Left lung (tissue), 10 donors: ENCODE results near the gene KIF26B. TPM values are rescaled to one million over a fixed set of nuclear protein-coding genes. Genes with fewer than 3 reads are reported as not detected.

Experiments used
- ATAC-seq: fragments of 200-7000 bp; cut with Tn5 transposase; one replicate; pipeline ENCODE4 v1.9.1; 2020; ENCODE audit warnings: moderate library complexity
- DNase-seq, 4 donors: peaks; one replicate each; pipeline ENCODE4 v3.0.0-alpha.2; 2013 to 2020
- H3K27ac ChIP-seq, 2 donors: fragments of 200-600 bp; sonication (generic) in 1 of 2; one replicate each; pipeline versions ENCODE4 v1.5.0 to v1.8.0; 2020 to 2021
- H3K27me3 ChIP-seq, 2 donors: fragments of 200-600 bp; sonication (generic) in 1 of 2; one replicate each; pipeline versions ENCODE4 v1.5.0 to v1.8.0; 2020 to 2021
- H3K36me3 ChIP-seq, 2 donors: fragments of 200-600 bp; sonication (generic) in 1 of 2; one replicate each; pipeline versions ENCODE4 v1.5.0 to v1.8.0; 2020 to 2021
- H3K4me1 ChIP-seq, 2 donors: fragments of 200-600 bp; one replicate each; pipeline ENCODE4 v1.8.0; 2021
- H3K4me3 ChIP-seq, 2 donors: fragments of 200-600 bp; sonication (generic) in 1 of 2; one replicate each; pipeline versions ENCODE4 v1.5.0 to v1.8.0; 2020 to 2021; ENCODE audit warnings: mild to moderate bottlenecking in 1 of 2
- H3K9me3 ChIP-seq, 2 donors: fragments of 200-600 bp; sonication (generic) in 1 of 2; one replicate each; pipeline versions ENCODE4 v1.5.0 to v1.8.0; 2020 to 2021
- CTCF ChIP-seq, 2 donors: fragments of 200-600 bp; sonication (generic) in 1 of 2; IDR thresholded peaks; one replicate each; pipeline versions ENCODE4 v1.5.0 to v1.8.0; 2021; ENCODE audit warnings: antibody characterized with exemption in 2 of 2
- intact Hi-C, 2 donors: fragments of 100-400 bp; cut with DNase I; formaldehyde crosslinking; loops; one replicate each; pipeline versions ENCODE4 v1.11.2 to v1.14.2; 2022
- polyA plus RNA-seq, 6 donors: library from polyadenylated mRNA; unstranded; fragments of 120-200 nt; gene quantifications; one replicate each; pipeline ENCODE4 v1.2.1, GENCODE V29; 2013; ENCODE audit not compliant: insufficient read length in 6 of 6
- total RNA-seq, 2 donors: library from RNA; stranded (reverse); fragmentation: NEBNext Ultra II Directional; extraction: Animal tissue kit (Norgen Biotek cat#: 25700); gene quantifications; one replicate each; pipeline ENCODE4 v1.2.1, GENCODE V29; 2021
- donor health status: DM: no; HTN: yes; CAD: no.
- donor health status: DM: no; HTN: no; CAD: no.

KIF26B gene
- total and polyA plus RNA-seq, 8 donors: 3.9 to 28.3 (median 6.5) TPM

- Histone ChIP-seq H3K36me3 (no peaks in the 10 kb centered on the region), H3K4me1 (no peaks in the 10 kb centered on the region), H3K4me3 (no peak overlapping the region), H3K9me3 (no peaks in the 10 kb centered on the region), H3K27me3 (no peaks in the 10 kb centered on the region), H3K27ac (no peak overlapping the region)
- DNase-seq (no peak), ATAC-seq (no peak)
- TF ChIP-seq CTCF (IDR thresholded peaks at IDR 0.05): no peak
- intact Hi-C loops: no loop called here
Measured at GRCh38 chr1:245621589-245621988, 466.8 kb downstream of the KIF26B start.

- no peaks in the 10 kb centered on the region for H3K36me3 ChIP-seq
- no peaks in the 10 kb centered on the region for H3K4me1 ChIP-seq
- no peak for TF ChIP-seq CTCF (IDR thresholded peaks at IDR 0.05)
- no peaks in the 10 kb centered on the region for H3K27me3 ChIP-seq
- no peak overlapping the region for H3K4me3 ChIP-seq
- ATAC-seq (no peak), DNase-seq (no peak)
- intact Hi-C loops: no loop called here
- H3K9me3 ChIP-seq: no peaks in the 10 kb centered on the region
- H3K27ac ChIP-seq: no peak overlapping the region
Measured at GRCh38 chr1:245622332-245623014, 467.7 kb downstream of the KIF26B start.

GRCh38 chr1:245641384-245641783, 486.6 kb downstream of the KIF26B start:
- no peak for DNase-seq
- intact Hi-C loops: no loop called here
- Histone ChIP-seq H3K36me3 (no peaks in the 10 kb centered on the region), H3K4me1 (no peaks in the 10 kb centered on the region), H3K9me3 (peaks cover 0 to 22% of the 10 kb centered on the region in 2 donors), H3K4me3 (no peak overlapping the region), H3K27me3 (no peaks in the 10 kb centered on the region), H3K27ac (no peak overlapping the region)
- no peak for TF ChIP-seq CTCF (IDR thresholded peaks at IDR 0.05)
- no peak for ATAC-seq

- H3K4me3 ChIP-seq: no peak overlapping the region
- DNase-seq: no peak
- no peak overlapping the region for H3K27ac ChIP-seq
- peaks cover 0 to 19% of the 10 kb centered on the region in 2 donors for H3K9me3 ChIP-seq
- intact Hi-C loops: no loop called here
- no peak for ATAC-seq
- H3K4me1 ChIP-seq: no peaks in the 10 kb centered on the region
- H3K27me3 ChIP-seq: no peaks in the 10 kb centered on the region
- no peak for TF ChIP-seq CTCF (IDR thresholded peaks at IDR 0.05)
- no peaks in the 10 kb centered on the region for H3K36me3 ChIP-seq
Measured at GRCh38 chr1:245645406-245645805, 490.6 kb downstream of the KIF26B start.

- ATAC-seq: no peak
Measured at GRCh38 chr1:245645894-245646293, 491.1 kb downstream of the KIF26B start.

More at GRCh38 chr1:245645894-245646293, 491.1 kb downstream of the KIF26B start:
- intact Hi-C loops: no loop called here
- Histone ChIP-seq H3K36me3 (no peaks in the 10 kb centered on the region), H3K27me3 (no peaks in the 10 kb centered on the region), H3K9me3 (peaks cover 0 to 14% of the 10 kb centered on the region in 2 donors), H3K4me3 (no peak overlapping the region), H3K27ac (no peak overlapping the region), H3K4me1 (no peaks in the 10 kb centered on the region)
- no peak for DNase-seq
- no peak for TF ChIP-seq CTCF (IDR thresholded peaks at IDR 0.05)
